Stimulated activated CD4-positive, alpha-beta T cell treated with anti-CD3 and anti-CD28 coated beads, Interleukin-4, amount 100 ng/mL, for 4 hours (primary cell): ENCODE measurements around the gene KIF21B.
"Not testable (repeated sequence)": the region's sequence is repeated elsewhere in the genome, so short reads cannot be mapped to it uniquely, and the experiment has no call there.

Source experiments
- DNase-seq, 2 experiments: peaks; one replicate each; pipeline ENCODE4 v3.0.0-alpha.2; 2020

The KIF21B gene

GRCh38 chr1:200934676-200935245 is 88.8 kb downstream of the KIF21B start:
- DNase-seq, result no peak

- no peak for DNase-seq
These were observed 91.7 kb downstream of the KIF21B start for GRCh38 chr1:200931776-200932175.

- DNase-seq, result not testable (repeated sequence)
These were observed 93.2 kb downstream of the KIF21B start for GRCh38 chr1:200930285-200930684.

- no peak for DNase-seq
These were observed 93.8 kb downstream of the KIF21B start for GRCh38 chr1:200929530-200930278.

- no peak for DNase-seq
These were observed 97.7 kb downstream of the KIF21B start for GRCh38 chr1:200925831-200926230.

- no peak for DNase-seq
These were observed 99.9 kb downstream of the KIF21B start for GRCh38 chr1:200923601-200924000.

- no peak for DNase-seq
These were observed 101.1 kb downstream of the KIF21B start for GRCh38 chr1:200922406-200922805.

GRCh38 chr1:200921571-200922110 is 101.9 kb downstream of the KIF21B start:
- DNase-seq, result no peak
